Measurements from ENCODE around the gene STK35.

STK35 gene

GRCh38 chr20:2101057-2101864 is at the start of gene STK35:
TSS of gene STK35 (plus strand) at chr20:2101827. CDS start at chr20:2101882, 55 bp downstream.
- no peak for DNase-seq (ENCODE audit: low read depth)

- DNase-seq (ENCODE audit: low read depth), result no peak
These were observed 49.7 kb upstream of the STK35 start for GRCh38 chr20:2051946-2052345.

GRCh38 chr20:2052741-2053140 is 48.9 kb upstream of the STK35 start:
- DNase-seq (ENCODE audit: low read depth), result no peak

DNA sequence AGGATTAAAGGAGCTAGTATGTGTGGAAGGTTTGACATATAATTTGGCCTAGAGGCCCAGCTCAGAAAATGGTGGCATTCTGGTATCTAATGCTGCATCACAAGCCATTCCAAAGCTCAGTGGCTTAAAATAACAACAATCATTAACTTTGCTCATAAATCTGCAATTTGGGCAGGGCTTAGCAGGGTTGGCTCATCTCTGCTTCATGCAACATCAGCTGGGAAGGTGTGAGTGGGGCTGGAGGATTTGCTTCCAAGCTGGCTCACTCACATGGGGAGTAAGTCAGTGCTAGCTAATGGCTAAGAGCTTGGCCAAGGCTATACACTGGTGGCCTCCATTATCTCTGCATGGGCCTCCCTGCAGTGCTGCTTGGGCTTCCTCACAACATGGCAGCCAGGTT is 48.0 kb upstream of the STK35 start:
- no peak for DNase-seq (ENCODE audit: low read depth)

DNA sequence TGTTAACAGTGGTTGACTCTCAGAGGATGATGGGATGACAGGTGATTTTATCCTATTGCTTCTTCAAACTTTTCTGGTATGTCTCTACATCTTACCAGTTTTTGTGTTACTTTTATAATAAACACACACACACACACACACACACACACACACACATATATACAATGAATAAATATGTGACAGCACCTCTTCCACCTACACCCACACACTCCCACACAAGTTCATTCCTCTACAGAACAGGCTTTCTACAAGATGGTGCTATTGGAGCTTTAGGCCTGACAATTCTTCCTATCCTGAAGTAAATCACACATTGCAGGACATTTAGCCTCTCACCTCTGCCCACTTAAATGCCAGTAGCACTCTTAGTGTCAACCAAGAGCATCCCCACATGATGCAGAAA is 46.7 kb upstream of the STK35 start:
- DNase-seq (ENCODE audit: low read depth), result no peak

DNA sequence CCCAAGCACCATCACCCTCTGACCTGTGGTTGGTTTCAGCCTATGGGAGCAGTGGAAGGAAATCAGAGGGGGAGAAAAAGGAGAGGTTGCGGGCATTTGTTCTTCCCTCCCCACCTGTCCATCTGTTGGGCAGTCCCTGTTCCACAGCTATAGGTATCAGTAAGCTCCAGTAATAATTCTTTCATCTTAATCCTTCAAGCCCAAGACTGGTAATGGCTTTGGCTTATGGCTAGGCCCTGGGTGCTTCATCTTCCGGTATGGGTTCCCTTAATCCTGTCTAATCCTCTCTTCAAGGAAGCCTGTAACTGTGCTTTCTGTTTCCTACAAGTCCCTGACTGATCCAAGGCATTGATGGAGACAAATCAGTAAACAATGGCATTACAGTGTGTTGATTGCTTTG is 42.2 kb upstream of the STK35 start:
- DNase-seq (ENCODE audit: low read depth), result no peak

GRCh38 chr20:2065099-2065498 is 36.5 kb upstream of the STK35 start:
- no peak for DNase-seq (ENCODE audit: low read depth)

DNA sequence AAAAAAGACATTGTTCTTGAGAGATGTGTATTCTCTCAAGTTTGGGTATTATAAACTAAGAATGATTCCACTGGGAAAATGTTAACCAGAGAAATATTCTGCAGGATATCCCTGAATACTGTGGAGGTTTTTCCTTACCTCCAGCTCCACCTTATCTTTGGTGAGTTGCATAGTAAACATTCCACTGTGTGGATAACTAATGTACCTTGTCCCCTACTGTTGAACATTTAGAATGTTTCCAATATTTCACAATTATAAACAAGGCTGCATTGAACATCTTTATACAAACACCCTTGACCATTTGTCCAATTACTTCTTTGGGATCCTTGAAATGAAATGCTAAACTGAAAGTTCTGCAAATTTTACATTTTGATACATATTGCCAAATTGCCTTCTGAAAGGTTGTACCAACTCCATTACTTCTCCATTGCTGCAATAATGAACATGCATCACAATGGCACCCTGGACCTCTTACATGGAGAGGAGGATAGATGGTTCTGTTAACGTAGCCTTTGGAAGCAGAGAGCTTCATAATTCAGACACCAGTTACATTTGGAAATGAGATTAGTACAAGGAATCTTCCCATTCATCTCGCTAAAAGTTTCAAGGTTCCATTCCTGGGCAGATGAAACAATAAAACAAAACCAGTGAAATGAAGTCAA is 35.0 kb upstream of the STK35 start:
- no peak for DNase-seq (ENCODE audit: low read depth)

- DNase-seq (ENCODE audit: low read depth), result no peak
These were observed 20.9 kb upstream of the STK35 start for GRCh38 chr20:2080532-2081224.

- no peak for DNase-seq (ENCODE audit: low read depth)
These were observed 16.9 kb upstream of the STK35 start for GRCh38 chr20:2084703-2085102.

GRCh38 chr20:2086177-2086979 is 15.2 kb upstream of the STK35 start:
- DNase-seq (ENCODE audit: low read depth), result no peak

DNA sequence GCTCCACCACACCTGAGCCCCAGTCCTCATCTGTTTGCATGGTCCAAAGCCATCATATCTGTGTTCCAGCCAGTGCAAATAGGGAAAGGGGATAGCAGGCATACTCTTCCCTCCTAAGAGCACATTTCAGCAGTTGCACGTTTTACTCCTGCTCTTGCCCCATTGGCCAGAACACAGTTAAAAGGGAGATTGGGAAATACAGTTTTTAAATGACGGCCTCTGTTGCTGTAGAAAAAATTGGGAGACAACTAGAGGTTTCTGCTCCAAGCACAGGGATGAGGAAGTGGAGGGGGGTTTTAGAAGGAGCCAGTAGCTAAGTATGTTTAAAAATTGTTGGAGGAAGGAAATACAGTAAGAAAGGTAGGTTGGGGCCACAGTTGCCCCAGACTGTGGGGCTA is 14.6 kb upstream of the STK35 start:
- no peak for DNase-seq (ENCODE audit: low read depth)

- no peak for DNase-seq (ENCODE audit: low read depth)
These were observed 12.7 kb upstream of the STK35 start for GRCh38 chr20:2088891-2089290.

- no peak for DNase-seq (ENCODE audit: low read depth)
These were observed 12.2 kb upstream of the STK35 start for GRCh38 chr20:2089447-2089846.

GRCh38 chr20:2093159-2093781 is 8.4 kb upstream of the STK35 start:
- DNase-seq (ENCODE audit: low read depth), result no peak

- no peak for DNase-seq (ENCODE audit: low read depth)
These were observed 7.7 kb upstream of the STK35 start for GRCh38 chr20:2093883-2094282.

DNA sequence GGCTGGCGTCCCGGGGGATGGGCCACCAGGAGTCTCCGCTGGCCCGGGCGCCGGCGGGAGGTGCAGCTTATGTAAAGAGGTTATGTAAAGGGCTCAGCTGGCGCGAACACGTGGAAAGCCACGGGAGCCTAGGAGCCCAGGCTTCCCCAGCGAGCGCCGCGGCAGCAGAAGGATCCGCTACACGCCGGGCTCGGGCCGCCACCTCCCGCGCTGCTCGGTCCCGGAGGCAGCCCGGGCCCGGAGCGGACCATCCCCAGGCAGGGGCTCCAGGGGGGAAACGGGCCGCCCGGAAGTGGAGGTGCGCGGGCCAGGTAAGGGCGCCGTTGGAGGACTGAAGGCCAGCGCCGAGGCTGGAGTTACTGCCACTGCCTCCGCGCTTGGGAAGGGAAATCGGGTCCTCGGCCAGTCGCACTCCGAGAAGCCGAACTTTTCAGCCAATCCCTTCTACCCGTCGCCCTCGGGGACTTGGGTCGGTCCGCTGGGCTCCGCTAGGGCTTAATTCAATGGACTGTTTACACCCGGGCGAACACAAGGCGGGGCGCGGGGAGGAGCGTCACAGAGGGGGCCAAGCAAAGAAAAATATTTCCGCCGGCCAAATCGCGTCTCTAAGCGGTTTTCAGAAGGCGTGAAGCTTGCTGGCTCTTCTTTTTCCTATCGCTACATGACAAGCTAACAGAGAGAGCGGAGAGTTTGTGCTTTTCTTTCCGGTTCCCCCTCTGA is 398 bp downstream of the STK35 start:
- peak; percentile 81 for DNase-seq (ENCODE audit: low read depth)

DNA sequence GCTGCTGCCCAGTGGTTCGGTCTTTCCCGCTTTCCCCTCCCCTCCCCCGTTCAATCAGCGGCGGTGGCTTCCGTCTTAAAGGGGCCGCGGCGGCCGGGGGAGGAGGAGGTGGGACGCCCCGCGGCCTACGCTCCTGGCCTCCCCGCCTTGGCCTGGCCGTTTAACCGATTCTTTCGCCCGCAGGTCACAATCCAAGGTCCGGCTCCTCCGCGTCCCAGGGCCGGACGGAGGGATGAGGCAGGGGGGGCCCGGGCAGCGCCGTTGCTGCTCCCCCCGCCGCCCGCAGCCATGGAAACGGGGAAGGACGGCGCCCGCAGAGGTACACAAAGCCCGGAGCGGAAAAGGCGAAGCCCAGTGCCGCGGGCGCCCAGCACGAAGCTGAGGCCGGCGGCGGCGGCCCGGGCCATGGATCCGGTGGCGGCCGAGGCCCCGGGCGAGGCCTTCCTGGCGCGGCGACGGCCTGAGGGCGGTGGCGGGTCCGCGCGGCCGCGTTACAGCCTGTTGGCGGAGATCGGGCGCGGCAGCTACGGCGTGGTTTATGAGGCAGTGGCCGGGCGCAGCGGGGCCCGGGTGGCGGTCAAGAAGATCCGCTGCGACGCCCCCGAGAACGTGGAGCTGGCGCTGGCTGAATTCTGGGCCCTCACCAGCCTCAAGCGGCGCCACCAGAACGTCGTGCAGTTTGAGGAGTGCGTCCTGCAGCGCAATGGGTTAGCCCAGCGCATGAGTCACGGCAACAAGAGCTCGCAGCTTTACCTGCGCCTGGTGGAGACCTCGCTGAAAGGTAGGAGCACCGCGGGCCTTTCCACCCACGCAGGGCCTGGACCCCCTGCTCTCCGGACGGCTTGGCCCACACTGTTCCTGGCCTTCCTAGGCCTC is 1.2 kb downstream of the STK35 start:
- peak; percentile 76 for DNase-seq (ENCODE audit: low read depth)

DNA sequence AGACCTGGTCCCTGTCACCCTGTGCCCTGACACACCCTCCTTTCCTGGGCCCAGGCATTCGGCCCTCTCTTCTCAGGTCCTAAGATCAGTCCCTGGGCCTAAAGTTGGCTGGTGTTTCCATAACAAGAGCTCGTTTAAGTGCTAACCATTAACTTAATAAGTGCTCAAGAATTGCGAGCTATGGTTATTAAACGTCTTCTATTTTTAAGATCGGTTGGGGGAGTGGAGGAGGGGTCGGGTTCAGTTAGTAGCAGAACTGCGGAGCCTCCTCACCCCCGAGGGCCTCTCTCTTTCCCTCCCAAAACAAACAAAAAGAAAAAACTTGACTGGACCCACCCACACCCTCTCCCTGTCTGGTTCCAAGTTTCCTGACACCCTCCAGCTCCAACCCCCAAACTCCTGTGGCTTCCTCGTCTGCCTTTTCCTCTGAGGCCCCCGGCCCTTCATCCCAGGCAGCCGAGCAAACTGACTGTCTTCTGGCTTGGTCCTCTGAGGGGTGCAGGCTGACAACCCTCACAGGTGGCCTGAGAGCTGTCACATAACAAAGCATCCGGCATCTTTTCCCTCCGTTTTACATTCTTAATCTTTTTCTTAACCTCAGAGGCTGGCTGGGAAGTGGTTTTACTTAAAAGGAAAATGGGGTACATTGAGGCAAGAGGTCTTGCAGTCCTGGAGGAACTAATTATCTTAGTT is 2.0 kb downstream of the STK35 start:
- no peak for DNase-seq (ENCODE audit: low read depth)

All from T-helper 22 cell (primary cell).